Panc1 (cell line): Measurements from ENCODE around the gene ELOA.

Experiments used
- POLR2AphosphoS5 ChIP-seq: IDR thresholded peaks from 2 replicates; pipeline ENCODE4 v1.6.1; 2012; ENCODE audit warnings: mild to moderate bottlenecking, low read depth, low read length, moderate library complexity
- TF ChIP-seq, protein P1 (sequence below): fragments of 450-650 bp; IDR thresholded peaks from 2 replicates; pipeline ENCODE4 v1.5.1; 2017; ENCODE audit warnings: mild to moderate bottlenecking

GRCh38 chr1:23736437-23737134, 6.7 kb upstream of the ELOA start:
- TF ChIP-seq, protein P1, sequence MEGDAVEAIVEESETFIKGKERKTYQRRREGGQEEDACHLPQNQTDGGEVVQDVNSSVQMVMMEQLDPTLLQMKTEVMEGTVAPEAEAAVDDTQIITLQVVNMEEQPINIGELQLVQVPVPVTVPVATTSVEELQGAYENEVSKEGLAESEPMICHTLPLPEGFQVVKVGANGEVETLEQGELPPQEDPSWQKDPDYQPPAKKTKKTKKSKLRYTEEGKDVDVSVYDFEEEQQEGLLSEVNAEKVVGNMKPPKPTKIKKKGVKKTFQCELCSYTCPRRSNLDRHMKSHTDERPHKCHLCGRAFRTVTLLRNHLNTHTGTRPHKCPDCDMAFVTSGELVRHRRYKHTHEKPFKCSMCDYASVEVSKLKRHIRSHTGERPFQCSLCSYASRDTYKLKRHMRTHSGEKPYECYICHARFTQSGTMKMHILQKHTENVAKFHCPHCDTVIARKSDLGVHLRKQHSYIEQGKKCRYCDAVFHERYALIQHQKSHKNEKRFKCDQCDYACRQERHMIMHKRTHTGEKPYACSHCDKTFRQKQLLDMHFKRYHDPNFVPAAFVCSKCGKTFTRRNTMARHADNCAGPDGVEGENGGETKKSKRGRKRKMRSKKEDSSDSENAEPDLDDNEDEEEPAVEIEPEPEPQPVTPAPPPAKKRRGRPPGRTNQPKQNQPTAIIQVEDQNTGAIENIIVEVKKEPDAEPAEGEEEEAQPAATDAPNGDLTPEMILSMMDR, result no peak
- TF ChIP-seq POLR2AphosphoS5, result no peak
